IMR-90 (cell line): ENCODE results near the gene CYP1A2. TPM values are rescaled to one million over a fixed set of nuclear protein-coding genes. Genes with fewer than 3 reads are reported as not detected.

Experiments
- ATAC-seq: fragments of 200-7000 bp; cut with Tn5 transposase; 2 replicates; pipeline ENCODE4 v1.9.1; 2020; ENCODE audit warnings: low read depth, mild to moderate bottlenecking, moderate library complexity
- BruUV-seq: library from RNA; stranded (reverse); fragments of 400-500 nt; replicated peaks from 2 replicates; lab custom pipeline; 2021; lab: Mats Ljungman, UMichigan
- CTCF ChIA-PET: fragments of 300-600 bp; formaldehyde crosslinking; extraction: SDS; loops from one replicate; lab custom pipeline; 2021; ENCODE audit warnings: antibody characterized with exemption; lab: Yijun Ruan, JAX
- POLR2A ChIA-PET: fragments of 300-600 bp; sonication (Branson Sonifier 250); formaldehyde crosslinking; loops from one replicate; lab custom pipeline; 2022; ENCODE audit warnings: antibody characterized with exemption; ENCODE audit not compliant: unreplicated experiment; lab: Charles Lee
- DNase-seq: peaks from one replicate; pipeline ENCODE4 v3.0.0; 2013
- H2AFZ ChIP-seq: replicated peaks from 2 replicates; pipeline ENCODE3; 2013; ENCODE audit warnings: low read length, mild to moderate bottlenecking; ENCODE audit not compliant: poor library complexity
- H2AK5ac ChIP-seq: 2 replicates; pipeline ENCODE4 v1.6.1; 2013; ENCODE audit warnings: low read depth, low read length, inconsistent platforms
- H2AK9ac ChIP-seq: replicated peaks from 2 replicates; pipeline ENCODE3; 2013; ENCODE audit warnings: mild to moderate bottlenecking, low read depth, low read length, moderate library complexity; ENCODE audit not compliant: poor library complexity
- H2BK120ac ChIP-seq: 2 replicates; pipeline ENCODE4 v1.6.1; 2013; ENCODE audit warnings: low read depth, low read length, inconsistent platforms
- H2BK15ac ChIP-seq: 3 replicates; pipeline ENCODE4 v1.6.1; 2013; ENCODE audit warnings: low read depth, low read length, inconsistent platforms
- H2BK20ac ChIP-seq: 2 replicates; pipeline ENCODE4 v1.6.1; 2013; ENCODE audit warnings: low read depth, mild to moderate bottlenecking, inconsistent platforms, low read length, moderate library complexity
- H2BK5ac ChIP-seq: 2 replicates; pipeline ENCODE4 v1.6.1; 2013; ENCODE audit warnings: mild to moderate bottlenecking, low read depth, low read length, inconsistent platforms; ENCODE audit not compliant: poor library complexity, severe bottlenecking
- H3K14ac ChIP-seq: replicated peaks from 2 replicates; pipeline ENCODE4 v1.6.1; 2013; ENCODE audit warnings: low read depth, low read length, inconsistent platforms
- H3K18ac ChIP-seq: 2 replicates; pipeline ENCODE4 v1.6.1; 2013; ENCODE audit warnings: low read depth, low read length, control low read depth
- H3K23ac ChIP-seq: 2 replicates; pipeline ENCODE4 v1.6.1; 2013; ENCODE audit warnings: low read depth, low read length, inconsistent platforms
- H3K27ac ChIP-seq: 2 replicates; pipeline ENCODE4 v1.5.1; 2013; ENCODE audit warnings: mild to moderate bottlenecking, control low read depth, low read length; ENCODE audit not compliant: insufficient read depth
- H3K27me3 ChIP-seq: 2 replicates; pipeline ENCODE4 v1.6.1; 2013; ENCODE audit warnings: low read length; ENCODE audit not compliant: control insufficient read depth, insufficient read depth
- H3K36me3 ChIP-seq: 2 replicates; pipeline ENCODE4 v1.6.1; 2013; ENCODE audit warnings: low read length, mixed read lengths; ENCODE audit not compliant: control insufficient read depth, insufficient read depth
- H3K4ac ChIP-seq: 2 replicates; pipeline ENCODE4 v1.6.1; 2013; ENCODE audit warnings: low read depth, low read length, inconsistent platforms
- H3K4me1 ChIP-seq: 2 replicates; pipeline ENCODE4 v1.6.1; 2013; ENCODE audit warnings: low read length, mixed read lengths; ENCODE audit not compliant: control insufficient read depth, insufficient read depth
- H3K4me2 ChIP-seq: 2 replicates; pipeline ENCODE4 v1.6.1; 2013; ENCODE audit warnings: low read depth, mild to moderate bottlenecking, control low read depth, low read length, moderate library complexity
- H3K4me3 ChIP-seq: 2 replicates; pipeline ENCODE4 v1.5.1; 2013; ENCODE audit warnings: low read depth, mild to moderate bottlenecking, control low read depth, low read length, moderate library complexity; ENCODE audit not compliant: insufficient read depth
- H3K56ac ChIP-seq: 2 replicates; pipeline ENCODE4 v1.6.1; 2013; ENCODE audit warnings: low read length, inconsistent platforms; ENCODE audit not compliant: insufficient read depth; ENCODE audit errors: extremely low read depth
- H3K79me1 ChIP-seq, 2 experiments: 2 replicates each; pipeline ENCODE4 v1.6.1; 2013; ENCODE audit warnings: low read length in 2 of 2, inconsistent platforms in 1 of 2, low read depth in 1 of 2
- H3K9ac ChIP-seq: 2 replicates; pipeline ENCODE4 v1.6.1; 2013; ENCODE audit warnings: low read depth, low read length, control low read depth
- H3K9me1 ChIP-seq: 2 replicates; pipeline ENCODE4 v1.6.1; 2013; ENCODE audit warnings: low read length, inconsistent platforms; ENCODE audit not compliant: insufficient read depth
- H3K9me3 ChIP-seq: 2 replicates; pipeline ENCODE4 v1.6.1; 2013; ENCODE audit warnings: low read length; ENCODE audit not compliant: control insufficient read depth, insufficient read depth
- H4K20me1 ChIP-seq: 2 replicates; pipeline ENCODE4 v1.6.1; 2013; ENCODE audit warnings: low read length, inconsistent platforms; ENCODE audit not compliant: insufficient read depth
- H4K5ac ChIP-seq: 2 replicates; pipeline ENCODE4 v1.6.1; 2013; ENCODE audit warnings: mild to moderate bottlenecking, low read depth, low read length, control low read depth
- H4K8ac ChIP-seq, 2 experiments: 2 replicates each; pipeline ENCODE4 v1.6.1; 2013; ENCODE audit warnings: low read depth in 2 of 2, low read length in 2 of 2, control low read depth in 1 of 2, inconsistent platforms in 1 of 2
- H4K91ac ChIP-seq: 2 replicates; pipeline ENCODE4 v1.6.1; 2013; ENCODE audit warnings: low read depth, low read length, inconsistent platforms; ENCODE audit not compliant: insufficient read depth
- BHLHE40 ChIP-seq: fragments of 150-350 bp; IDR thresholded peaks from 2 replicates; pipeline ENCODE4 v1.6.1; 2016; ENCODE audit warnings: mild to moderate bottlenecking, low read depth, low read length
- CEBPB ChIP-seq: IDR thresholded peaks from 2 replicates; pipeline ENCODE4 v1.6.1; 2012; ENCODE audit warnings: low read depth, low read length, improper control_type of control experiment
- CTCF ChIP-seq: conservative IDR thresholded peaks from 2 replicates; pipeline ENCODE4 v1.5.1; 2012; ENCODE audit warnings: mild to moderate bottlenecking, low read depth, low read length, improper control_type of control experiment
- ELK1 ChIP-seq: fragments of 150-350 bp; IDR thresholded peaks from 2 replicates; pipeline ENCODE4 v1.6.1; 2016; ENCODE audit warnings: low read depth, mild to moderate bottlenecking, low read length, moderate library complexity, borderline replicate concordance
- FOS ChIP-seq: fragments of 150-350 bp; IDR thresholded peaks from 2 replicates; pipeline ENCODE4 v1.6.1; 2016; ENCODE audit warnings: low read depth, low read length
- MAFK ChIP-seq: IDR thresholded peaks from 2 replicates; pipeline ENCODE4 v1.6.1; 2012; ENCODE audit warnings: low read depth, low read length, improper control_type of control experiment
- MAZ ChIP-seq: IDR thresholded peaks from 2 replicates; pipeline ENCODE4 v1.6.1; 2012; ENCODE audit warnings: low read depth, mild to moderate bottlenecking, low read length, improper control_type of control experiment, moderate library complexity, borderline replicate concordance
- MXI1 ChIP-seq: IDR thresholded peaks from 2 replicates; pipeline ENCODE4 v1.6.1; 2012; ENCODE audit warnings: low read depth, mild to moderate bottlenecking, low read length, moderate library complexity, borderline replicate concordance
- NFE2L2 ChIP-seq: fragments of 150-350 bp; IDR thresholded peaks from 2 replicates; pipeline ENCODE4 v1.6.1; 2016; ENCODE audit warnings: low read depth, mild to moderate bottlenecking, low read length
- RCOR1 ChIP-seq: IDR thresholded peaks from 2 replicates; pipeline ENCODE4 v1.6.1; 2012; ENCODE audit warnings: mild to moderate bottlenecking, low read length, improper control_type of control experiment; ENCODE audit not compliant: insufficient replicate concordance
- RFX5 ChIP-seq: IDR thresholded peaks from 2 replicates; pipeline ENCODE4 v1.8.0; 2012; ENCODE audit warnings: low read depth, mild to moderate bottlenecking, low read length, moderate library complexity
- SMC3 ChIP-seq: fragments of 150-350 bp; IDR thresholded peaks from 2 replicates; pipeline ENCODE4 v1.6.1; 2016; ENCODE audit warnings: low read depth, mild to moderate bottlenecking, antibody characterized with exemption, low read length, moderate library complexity
- WGBS, 2 experiments: methylation state at CpG; one replicate each; pipeline versions ENCODE4 v1.1.5 to v1.1.7; 2013; ENCODE audit warnings: missing lambda C conversion rate in 2 of 2; ENCODE audit not compliant: insufficient read length in 1 of 2; ENCODE audit errors: extremely low coverage in 2 of 2; 5-methylcytosine and 5-hydroxymethylcytosine counted together
- dilution Hi-C: fragments of 300-500 bp; cut with HindIII; formaldehyde crosslinking; loops from one replicate; pipeline ENCODE4 v1.14.3; 2018; ENCODE audit warnings: low sequenced_read_pairs; ENCODE audit not compliant: unreplicated experiment
- in situ Hi-C: fragments of 300-500 bp; cut with MboI; formaldehyde crosslinking; loops from 3 replicates; pipeline ENCODE4 v1.14.3; 2019; ENCODE audit warnings: low sequenced_read_pairs, inconsistent platforms, mixed read lengths
- intact Hi-C: fragments of 100-400 bp; cut with micrococcal nuclease; formaldehyde crosslinking; loops from 2 replicates; pipeline ENCODE4 v1.10.0; 2022
- polyA plus RNA-seq, 3 experiments: library from polyadenylated mRNA; depleted of rRNA; stranded (reverse); fragments of >200 nt; gene quantifications; 2 replicates each; pipeline ENCODE4 v1.2.3, GENCODE V29; 2012; ENCODE audit warnings: low replicate concordance in 1 of 3
- total RNA-seq: library from RNA; depleted of rRNA; stranded (reverse); fragments of >200 nt; gene quantifications from 2 replicates; pipeline ENCODE4 v1.2.3, GENCODE V29; 2012

CYP1A2 gene
- total and polyA plus RNA-seq, 2 of the 4 experiments (the other 2 are of a cell fraction), result not detected

DNA sequence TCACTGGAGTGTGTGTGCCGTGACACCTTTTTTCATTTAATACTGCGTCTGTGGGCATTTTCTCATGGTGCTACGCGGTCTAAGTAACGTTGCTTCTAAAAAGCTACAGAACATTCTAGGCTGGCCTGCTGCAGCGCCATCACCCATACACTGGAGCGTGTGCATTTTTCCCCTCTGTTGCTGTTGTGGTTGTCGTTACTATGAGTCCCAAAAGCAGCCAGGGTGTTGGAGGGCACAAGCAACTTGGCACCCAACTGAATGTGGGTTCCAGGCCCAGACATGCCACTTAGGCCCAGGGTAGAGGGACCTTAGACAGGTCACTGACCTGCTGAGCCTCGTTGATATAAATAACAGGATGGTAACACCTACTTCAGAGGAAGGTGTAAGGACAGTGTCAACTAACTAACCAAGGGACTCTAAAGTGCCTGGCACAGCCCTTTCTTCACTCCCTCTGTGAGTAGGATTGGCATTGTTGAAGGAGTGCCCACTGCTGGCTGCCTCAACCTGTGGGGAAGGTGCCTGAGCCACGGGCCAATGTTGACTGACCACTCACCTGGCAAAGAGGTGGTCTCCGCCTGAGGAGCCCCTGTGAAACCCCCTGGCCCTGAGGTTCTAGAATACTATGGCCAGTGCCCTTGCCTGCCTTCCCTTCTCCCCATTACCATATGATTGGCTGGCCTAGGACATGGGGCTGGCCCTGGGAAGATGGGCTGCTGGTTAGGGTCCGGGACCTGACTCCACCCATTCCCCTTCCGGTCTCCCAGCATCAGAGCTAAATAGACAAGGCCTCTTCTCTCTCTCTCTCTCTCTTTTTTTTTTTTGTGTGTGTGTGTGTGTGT, 36.8 kb downstream of the CYP1A2 start:
- no peaks in the 10 kb centered on the region for H3K9me3 ChIP-seq
- H3K4me2 ChIP-seq, result no peak overlapping the region
- no peak overlapping the region for H3K4me3 ChIP-seq
- ATAC-seq (no peak), DNase-seq (no peak)
- no peak overlapping the region for H2BK20ac ChIP-seq
- dilution Hi-C loops, result no loop called here
- CTCF ChIA-PET, result no interaction called here
- no peak overlapping the region for H2AK9ac ChIP-seq
- H4K8ac ChIP-seq, result no peak overlapping the region
- no peak overlapping the region for H3K14ac ChIP-seq
- no peak overlapping the region for H2BK120ac ChIP-seq
- H4K5ac ChIP-seq, result no peak overlapping the region
- POLR2A ChIA-PET, result no interaction called here
- H4K20me1 ChIP-seq, result peaks cover 72% of the 10 kb centered on the region
- intact Hi-C loops, result no loop called here
- no peak overlapping the region for H2BK15ac ChIP-seq
- H2AK5ac ChIP-seq, result no peak overlapping the region
- H3K23ac ChIP-seq, result peak overlapping the region; percentile 15; the same call in 1 of the 2 replicates
- H2BK5ac ChIP-seq, result no peak overlapping the region
- peaks cover 30% of the 10 kb centered on the region for H3K9me1 ChIP-seq
- H3K9ac ChIP-seq, result no peak overlapping the region
- no peak overlapping the region for H3K18ac ChIP-seq
- H3K27ac ChIP-seq, result no peak overlapping the region
- no peak overlapping the region for H3K56ac ChIP-seq
- no peak overlapping the region for H4K91ac ChIP-seq
- H3K79me1 ChIP-seq, result peaks cover 9 to 85% of the 10 kb centered on the region in 2 experiments; a peak in 3 of 4 replicates
- no peak overlapping the region for H3K4ac ChIP-seq
- BruUV-seq, result no TSS peak
- in situ Hi-C loops, result no loop called here
- peaks cover 36% of the 10 kb centered on the region for H3K4me1 ChIP-seq
- 97% methylated on average over 7 of the region's 13 CpGs; no CpG with 5 or more reads in 1 of the 2 experiments for WGBS, 2 experiments
- peaks cover 2% of the 10 kb centered on the region; the same call in 1 of the 2 replicates for H3K36me3 ChIP-seq
- no peak for TF ChIP-seq MAFK
- TF ChIP-seq MXI1, result no peak
- no peak for TF ChIP-seq ELK1
- no peak for TF ChIP-seq FOS
- no peak for TF ChIP-seq CEBPB
- TF ChIP-seq SMC3, result no peak
- no peak for TF ChIP-seq RCOR1
- TF ChIP-seq MAZ, result no peak
- no peak for TF ChIP-seq BHLHE40
- no peak for TF ChIP-seq RFX5
- TF ChIP-seq CTCF, result no peak
- TF ChIP-seq NFE2L2, result no peak
- H2AFZ ChIP-seq, result no peak overlapping the region
- H3K27me3 ChIP-seq, result no peaks in the 10 kb centered on the region
